ENCODE results near the gene RAPGEF5. TPM values are rescaled to one million over a fixed set of nuclear protein-coding genes. Genes with fewer than 3 reads are reported as not detected.

The RAPGEF5 gene
- total RNA-seq, 1 experiment from 2014 or later: 15.6 TPM

GRCh38 chr7:22151901-22152300, 205.1 kb downstream of the RAPGEF5 start (continued):
- TF ChIP-seq ZBTB33 (IDR thresholded peaks at IDR 0.05; ENCODE audit: extremely low read depth, insufficient replicate concordance, low read length): no peak

- POLR2A ChIA-PET: no interaction called here
- Histone ChIP-seq H3K4me1 (ENCODE audit: control insufficient read depth in 1 of 2, insufficient read depth in 2 of 2, low read length in 2 of 2) (no peaks in the 10 kb centered on the region), H3K79me2 (ENCODE audit: insufficient read depth, low read length) (no peaks in the 10 kb centered on the region), H4K20me1 (ENCODE audit: insufficient read depth) (no peaks in the 10 kb centered on the region), H3K9me3 (ENCODE audit: control insufficient read depth in 1 of 2, insufficient read depth in 1 of 2, low read depth in 1 of 2, low read length in 2 of 2) (no peaks in the 10 kb centered on the region), H3K27me3 (ENCODE audit: insufficient read depth, low read length) (no peaks in the 10 kb centered on the region), H3K4me2 (ENCODE audit: low read length) (no peak overlapping the region), H2AFZ (ENCODE audit: low read depth, low read length, poor library complexity, severe bottlenecking) (no peak overlapping the region), H3K9me2 (ENCODE audit: insufficient read depth) (no peaks in the 10 kb centered on the region), H3K27ac (ENCODE audit: low read depth, low read length) (no peak overlapping the region), H3K4me3 (replicated peaks in 1 of 2; ENCODE audit: low read depth in 1 of 2, low read length in 2 of 2) (no peak overlapping the region), H3K36me3 (ENCODE audit: control insufficient read depth in 1 of 2, insufficient read depth in 2 of 2, low read length in 2 of 2) (no peaks in the 10 kb centered on the region; a peak in 2 of 4 replicates), H3K9ac (ENCODE audit: low read length) (no peak overlapping the region)
- intact Hi-C loops (cut with micrococcal nuclease): no loop called here
- no TSS peak for BruUV-seq (replicated peaks)
- DNase-seq (ENCODE audit: low read depth, low spot score): no peak
- CTCF ChIA-PET: no interaction called here
- TF ChIP-seq JUND (IDR thresholded peaks at IDR 0.05) (no peak), ZFX (IDR thresholded peaks at IDR 0.05) (no peak), EZH2phosphoT487 (IDR thresholded peaks at IDR 0.05; ENCODE audit: borderline replicate concordance) (no peak), SRF (IDR thresholded peaks at IDR 0.05; ENCODE audit: low read depth) (no peak), CBX3 (IDR thresholded peaks at IDR 0.05; ENCODE audit: low read depth) (no peak), SP1 (IDR thresholded peaks at IDR 0.05; ENCODE audit: low read depth) (no peak), ATF3 (IDR thresholded peaks at IDR 0.05) (no peak), CTCF (IDR thresholded peaks at IDR 0.05 in 2 of 3, conservative IDR thresholded peaks at IDR 0.05 in 1 of 3; ENCODE audit: borderline replicate concordance in 1 of 3, insufficient read depth in 1 of 3, low read depth in 2 of 3, low read length in 2 of 3) (no peak), ZBTB33 (IDR thresholded peaks at IDR 0.05; ENCODE audit: extremely low read depth, insufficient replicate concordance, low read length) (no peak), RAD21 (IDR thresholded peaks at IDR 0.05; ENCODE audit: low read depth) (no peak), MAX (IDR thresholded peaks at IDR 0.05) (no peak), REST (IDR thresholded peaks at IDR 0.05; ENCODE audit: low read depth) (no peak), TCF7L2 (IDR thresholded peaks at IDR 0.05; ENCODE audit: borderline replicate concordance, extremely low read depth, insufficient read depth, insufficient read length) (no peak)
- RAD21 ChIA-PET (ENCODE audit: low non-redundant PET in 1 of 2, low total read pairs in 2 of 2, uncharacterized antibody in 2 of 2, unreplicated experiment in 2 of 2): no interaction called here
- ATAC-seq: no peak
These were observed 206.7 kb downstream of the RAPGEF5 start for GRCh38 chr7:22150221-22150620.
